IPS-NIHi11 (cell line): ENCODE measurements around the gene SLC16A5.
A peak's percentile ranks its signal among the peaks of the same experiment; 100 is the strongest.

Source experiments
- DNase-seq: peaks from one replicate; pipeline ENCODE4 v3.0.0; 2012; ENCODE audit warnings: mixed read lengths, low spot score

SLC16A5 gene

GRCh38 chr17:75086496-75087181, 1.1 kb upstream of the SLC16A5 start:
- DNase-seq = no peak

- DNase-seq = no peak
These were observed 584 bp upstream of the SLC16A5 start for GRCh38 chr17:75087182-75087557.

- DNase-seq = no peak
These were observed 987 bp downstream of the SLC16A5 start for GRCh38 chr17:75088465-75089417.

- DNase-seq = no peak
These were observed 3.4 kb downstream of the SLC16A5 start for GRCh38 chr17:75090871-75091854.

- DNase-seq = no peak
These were observed 4.1 kb downstream of the SLC16A5 start for GRCh38 chr17:75091855-75092327.

GRCh38 chr17:75093548-75094158, 5.9 kb downstream of the SLC16A5 start:
- no peak for DNase-seq

GRCh38 chr17:75094871-75095399, 7.2 kb downstream of the SLC16A5 start:
- no peak for DNase-seq

- DNase-seq = peak; percentile 71
These were observed 8.4 kb downstream of the SLC16A5 start for GRCh38 chr17:75096082-75096625.

GRCh38 chr17:75097865-75098264, 10.1 kb downstream of the SLC16A5 start:
- no peak for DNase-seq

GRCh38 chr17:75098861-75099260, 11.1 kb downstream of the SLC16A5 start:
- DNase-seq = no peak

- DNase-seq = no peak
These were observed 12.3 kb downstream of the SLC16A5 start for GRCh38 chr17:75099881-75100595.

GRCh38 chr17:75102385-75102821, 14.6 kb downstream of the SLC16A5 start:
- no peak for DNase-seq

- DNase-seq = no peak
These were observed 16.1 kb downstream of the SLC16A5 start for GRCh38 chr17:75103601-75104554.

- peak; percentile 85 for DNase-seq
These were observed 17.6 kb downstream of the SLC16A5 start for GRCh38 chr17:75105126-75106080.

GRCh38 chr17:75108193-75108592, 20.4 kb downstream of the SLC16A5 start:
- DNase-seq = no peak

- DNase-seq = peak; percentile 48
These were observed 21.3 kb downstream of the SLC16A5 start for GRCh38 chr17:75109046-75109406.

- peak; percentile 98 for DNase-seq
These were observed 21.9 kb downstream of the SLC16A5 start, which contains the start of gene ARMC7 for GRCh38 chr17:75109407-75110233. TSS of gene ARMC7 (plus strand) at chr17:75109969. CDS start at chr17:75110289, 320 bp downstream.
